Right lobe of liver (tissue), 4 donors: ENCODE data around the gene PCED1B.

Experiments
- CTCF ChIP-seq, 4 donors: fragments of 200-600 bp in 3 of 4; fragments of 450-650 bp in 1 of 4; IDR thresholded peaks; one replicate each; pipeline versions ENCODE4 v1.5.1 to v1.8.0; 2016 to 2022; ENCODE audit warnings: antibody characterized with exemption in 4 of 4, mild to moderate bottlenecking in 2 of 4
- POLR2A ChIP-seq: fragments of 450-650 bp; IDR thresholded peaks from one replicate; pipeline ENCODE4 v1.6.1; 2017; ENCODE audit warnings: antibody characterized with exemption, mild to moderate bottlenecking
- donor health status: DM: no; HTN: no; CAD: no.
- donor health status: DM: no; HTN: no; CAD: no.
- donor health status: DM: no; HTN: yes; CAD: no.

- TF ChIP-seq CTCF (IDR thresholded peaks at IDR 0.05) (no peak), POLR2A (no peak)
Measured at GRCh38 chr12:47111392-47111778, 32.0 kb downstream of the PCED1B start.
